Urothelium cell line (cell line): ENCODE results near the gene HIPK4.
"Not testable (repeated sequence)": the region's sequence is repeated elsewhere in the genome, so short reads cannot be mapped to it uniquely, and the experiment has no call there.

Experiments used
- DNase-seq: peaks from one replicate; pipeline ENCODE4 v3.0.0; 2011; ENCODE audit warnings: low spot score, mixed read lengths
- FAIRE-seq: peaks from 2 replicates; lab custom pipeline; 2011; peaks lifted over from hg19 to GRCh38; lab: Jason Lieb, UNC

HIPK4 gene

GRCh38 chr19:40418040-40418439, 28.1 kb upstream of the HIPK4 start:
- DNase-seq (no peak), FAIRE-seq (no peak)

DNA sequence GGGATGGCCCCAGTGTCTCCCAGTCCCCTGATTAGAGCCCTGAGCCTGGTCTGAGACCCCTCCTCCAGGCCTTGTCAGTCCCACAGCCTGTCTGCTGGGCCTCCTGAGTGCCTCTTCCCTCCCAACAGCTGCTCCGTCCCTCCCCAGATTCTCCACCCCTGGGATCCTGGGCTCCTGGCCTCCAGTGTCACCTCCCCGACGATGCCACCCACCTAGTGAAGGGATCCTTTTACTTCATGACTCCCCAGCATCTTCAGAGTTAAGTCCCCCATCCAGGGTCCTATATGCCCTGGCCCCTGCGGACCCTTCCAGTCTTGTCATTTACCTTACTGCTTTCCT, 27.6 kb upstream of the HIPK4 start:
- FAIRE-seq (no peak), DNase-seq (no peak)

GRCh38 chr19:40416918-40417642, 27.1 kb upstream of the HIPK4 start:
- no peak for FAIRE-seq
- peak; percentile 57 for DNase-seq

- DNase-seq (no peak), FAIRE-seq (no peak)
Measured at GRCh38 chr19:40415768-40416167, 25.8 kb upstream of the HIPK4 start.

DNA sequence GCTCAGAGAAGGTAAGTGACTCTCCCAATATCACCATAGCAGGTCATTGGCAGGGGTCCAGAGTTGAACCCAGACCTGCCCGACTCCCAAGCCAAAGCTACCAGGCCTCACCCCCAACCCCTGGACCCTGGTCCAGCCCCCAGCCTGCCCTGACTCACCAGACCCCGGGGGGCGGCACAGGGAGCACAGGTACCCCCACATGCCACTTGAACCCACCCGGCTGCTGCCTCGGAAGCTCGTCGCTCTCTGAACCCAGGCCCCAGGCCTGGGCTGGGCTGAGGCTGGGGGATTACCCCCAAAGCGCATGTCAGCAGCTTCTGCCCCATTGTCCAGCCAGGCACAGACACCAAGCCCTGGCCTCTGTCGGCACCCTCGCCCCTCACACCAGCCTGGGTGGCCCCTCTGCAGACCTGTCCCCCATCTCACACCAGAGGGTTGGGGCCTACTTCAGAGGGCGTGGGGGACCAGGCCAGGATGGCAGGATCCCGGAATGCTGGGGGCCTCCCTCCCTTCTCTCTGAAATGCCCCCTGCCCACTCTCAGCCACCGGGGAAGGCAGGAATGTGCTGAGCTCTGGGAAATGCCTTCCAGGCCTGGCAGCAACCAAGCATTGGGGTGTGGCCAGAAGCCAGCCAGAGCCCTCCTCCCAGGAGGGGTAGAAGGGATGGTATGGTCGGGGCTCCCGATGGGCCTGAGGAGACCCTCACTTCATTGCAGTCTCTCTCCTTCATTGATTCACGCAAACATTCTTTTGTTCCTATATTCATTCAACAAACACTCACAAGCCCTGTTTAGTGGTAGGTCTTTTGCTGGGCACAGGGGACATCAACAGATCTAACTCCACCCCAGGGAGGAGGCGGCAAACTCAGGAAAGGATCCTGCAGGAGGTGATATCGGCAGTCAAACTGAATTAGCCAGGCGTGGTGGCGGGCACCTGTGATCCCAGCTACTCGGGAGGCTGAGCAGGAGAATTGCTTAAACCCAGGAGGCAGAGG, 24.9 kb upstream of the HIPK4 start:
- DNase-seq (no peak), FAIRE-seq (no peak)

- DNase-seq = no peak
- FAIRE-seq = no peak
Measured at GRCh38 chr19:40413291-40413845, 23.4 kb upstream of the HIPK4 start, which contains the start of gene PRX. Gene PRX, minus strand, starts transcription at chr19:40413378. Its CDS starts 5,446 bp downstream, at chr19:40407932.

GRCh38 chr19:40412866-40413265, 22.9 kb upstream of the HIPK4 start:
- no peak for FAIRE-seq

DNA sequence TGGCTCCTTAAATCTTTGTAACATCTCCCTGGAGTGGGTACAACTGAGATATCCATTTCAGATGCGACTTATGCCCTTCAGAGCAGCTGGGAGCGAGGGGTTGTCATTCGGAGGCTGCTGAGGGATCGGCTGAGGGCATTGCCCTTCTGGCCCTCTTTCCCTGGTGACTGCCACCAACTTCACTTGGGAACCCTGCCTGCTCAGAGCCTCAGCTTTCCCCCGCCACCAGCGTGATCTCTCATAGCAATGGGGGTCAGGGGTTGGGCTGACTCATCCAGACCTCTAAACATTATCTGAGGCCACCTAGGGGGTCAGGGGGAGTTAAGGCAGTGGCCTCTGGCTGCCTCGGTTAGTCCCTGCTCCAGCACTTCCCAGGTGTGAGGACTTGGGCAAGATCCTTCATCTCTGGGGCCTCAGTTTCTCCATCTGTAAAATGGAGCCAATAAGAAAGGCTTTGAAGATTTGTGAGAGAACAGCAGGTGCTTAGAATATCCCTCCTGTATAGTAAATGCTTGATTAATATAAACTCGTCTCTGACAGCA, 22.0 kb upstream of the HIPK4 start:
- no peak for FAIRE-seq
- no peak for DNase-seq

More at GRCh38 chr19:40412866-40413265, 22.9 kb upstream of the HIPK4 start:
- no peak for DNase-seq

- FAIRE-seq (no peak), DNase-seq (no peak)
Measured at GRCh38 chr19:40411125-40411842, 21.3 kb upstream of the HIPK4 start.

- DNase-seq (no peak), FAIRE-seq (no peak)
Measured at GRCh38 chr19:40410030-40410389, 20.0 kb upstream of the HIPK4 start.

DNA sequence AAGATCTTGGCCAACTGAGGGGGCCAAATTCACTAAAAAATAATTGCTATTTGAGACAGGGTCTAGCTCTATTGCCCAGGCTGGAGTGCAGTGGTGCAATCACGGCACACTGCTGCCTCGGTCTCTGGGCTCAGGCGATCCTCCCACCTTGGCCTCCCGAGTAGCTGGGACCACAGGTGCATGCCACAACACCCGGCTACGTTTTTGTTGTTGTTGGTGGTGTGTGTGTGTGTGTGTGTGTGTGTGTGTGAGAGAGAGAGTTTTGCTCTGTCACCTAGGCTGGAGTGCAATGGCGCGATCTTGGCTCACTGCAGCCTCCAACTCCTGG, 18.6 kb upstream of the HIPK4 start:
- not testable (repeated sequence) for FAIRE-seq, DNase-seq

GRCh38 chr19:40407714-40408597, 18.0 kb upstream of the HIPK4 start:
- FAIRE-seq (no peak), DNase-seq (no peak)

GRCh38 chr19:40403262-40403984, 13.4 kb upstream of the HIPK4 start:
- FAIRE-seq (no peak), DNase-seq (peak; percentile 96)

GRCh38 chr19:40400559-40400958, 10.6 kb upstream of the HIPK4 start:
- DNase-seq = no peak
- no peak for FAIRE-seq

GRCh38 chr19:40398417-40399131, 8.6 kb upstream of the HIPK4 start:
- no peak for DNase-seq
- no peak for FAIRE-seq

- DNase-seq (no peak), FAIRE-seq (no peak)
Measured at GRCh38 chr19:40397568-40397906, 7.6 kb upstream of the HIPK4 start.

- FAIRE-seq = no peak
- no peak for DNase-seq
Measured at GRCh38 chr19:40396886-40397567, 7.0 kb upstream of the HIPK4 start.

DNA sequence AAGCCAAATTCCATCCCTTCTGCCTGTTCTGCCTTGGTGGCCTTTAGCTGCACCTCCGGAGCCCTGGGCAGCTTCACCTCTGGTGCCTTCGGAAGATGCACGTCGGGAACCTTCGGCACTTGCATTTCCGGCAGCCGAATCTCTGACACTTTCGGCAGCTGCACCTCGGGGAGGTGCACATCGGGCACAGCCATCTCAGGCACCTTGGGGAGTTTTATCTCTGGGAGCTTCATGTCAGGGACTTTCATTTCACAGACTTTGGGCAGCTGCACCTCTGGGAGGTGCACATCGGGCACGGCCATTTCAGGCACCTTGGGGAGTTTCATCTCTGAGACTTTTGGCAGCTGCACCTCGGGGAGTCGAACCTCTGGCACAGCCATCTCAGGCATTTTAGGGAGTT, 6.0 kb upstream of the HIPK4 start:
- FAIRE-seq (no peak), DNase-seq (no peak)
